Measurements from ENCODE around the gene ACHE.

The ACHE gene

GRCh38 chr7:100886936-100887515, 8.7 kb downstream of the ACHE start:
- no peak for TF ChIP-seq CTCF (IDR thresholded peaks at IDR 0.05; ENCODE audit: extremely low read depth, insufficient read depth, missing control alignments)
- in situ Hi-C loops (cut with MboI; ENCODE audit: low pct_unique_long_range_greater_than_20kb, low sequenced_read_pairs, unreplicated experiment) = no loop called here
- DNase-seq (ENCODE audit: low spot score) = no peak

GRCh38 chr7:100886142-100886935, 9.3 kb downstream of the ACHE start:
- DNase-seq (ENCODE audit: low spot score) = no peak
- in situ Hi-C loops (cut with MboI; ENCODE audit: low pct_unique_long_range_greater_than_20kb, low sequenced_read_pairs, unreplicated experiment) = no loop called here
- no peak for TF ChIP-seq CTCF (IDR thresholded peaks at IDR 0.05; ENCODE audit: extremely low read depth, insufficient read depth, missing control alignments)

- in situ Hi-C loops (cut with MboI; ENCODE audit: low pct_unique_long_range_greater_than_20kb, low sequenced_read_pairs, unreplicated experiment) = no loop called here
- no peak for TF ChIP-seq CTCF (IDR thresholded peaks at IDR 0.05; ENCODE audit: extremely low read depth, insufficient read depth, missing control alignments)
These were observed 10.1 kb downstream of the ACHE start for GRCh38 chr7:100885440-100886141.

GRCh38 chr7:100884736-100885439, 10.8 kb downstream of the ACHE start:
- DNase-seq (ENCODE audit: low spot score) = no peak
- in situ Hi-C loops (cut with MboI; ENCODE audit: low pct_unique_long_range_greater_than_20kb, low sequenced_read_pairs, unreplicated experiment) = no loop called here
- no peak for TF ChIP-seq CTCF (IDR thresholded peaks at IDR 0.05; ENCODE audit: extremely low read depth, insufficient read depth, missing control alignments)

More at GRCh38 chr7:100885440-100886141, 10.1 kb downstream of the ACHE start:
- DNase-seq (ENCODE audit: low spot score) = no peak

GRCh38 chr7:100882785-100883526, 12.7 kb downstream of the ACHE start:
- no peak for TF ChIP-seq CTCF (IDR thresholded peaks at IDR 0.05; ENCODE audit: extremely low read depth, insufficient read depth, missing control alignments)
- no peak for DNase-seq (ENCODE audit: low spot score)
- in situ Hi-C loops (cut with MboI; ENCODE audit: low pct_unique_long_range_greater_than_20kb, low sequenced_read_pairs, unreplicated experiment) = no loop called here

- TF ChIP-seq CTCF (IDR thresholded peaks at IDR 0.05; ENCODE audit: extremely low read depth, insufficient read depth, missing control alignments) = no peak
- no peak for DNase-seq (ENCODE audit: low spot score)
- in situ Hi-C loops (cut with MboI; ENCODE audit: low pct_unique_long_range_greater_than_20kb, low sequenced_read_pairs, unreplicated experiment) = no loop called here
These were observed 13.5 kb downstream of the ACHE start for GRCh38 chr7:100882201-100882600.
